ENCODE data around the gene ACVR1. TPM values are rescaled to one million over a fixed set of nuclear protein-coding genes. Genes with fewer than 3 reads are reported as not detected.
A peak's percentile ranks its signal among the peaks of the same experiment; 100 is the strongest.

ACVR1 gene
- total RNA-seq, 2 donors from 2014 or later = 34.5 to 36.8 TPM

- TF ChIP-seq CTCF (IDR thresholded peaks at IDR 0.05) = no peak
- Histone ChIP-seq H3K27ac (peak overlapping the region; percentile 81), H3K36me3 (no peaks in the 10 kb centered on the region), H3K4me1 (peaks cover 0 to 83% of the 10 kb centered on the region in 2 donors), H3K27me3 (no peaks in the 10 kb centered on the region), H3K4me3 (no peak overlapping the region), H3K9me3 (no peaks in the 10 kb centered on the region)
- DNase-seq (ENCODE audit: low spot score) = no peak
Measured at GRCh38 chr2:157842106-157842879, 33.8 kb downstream of the ACVR1 start.

- no peak for DNase-seq (ENCODE audit: low spot score)
- H3K4me1 ChIP-seq = peaks cover 0 to 91% of the 10 kb centered on the region in 2 donors
- H3K4me3 ChIP-seq = no peak overlapping the region
- TF ChIP-seq CTCF (IDR thresholded peaks at IDR 0.05) = no peak
- H3K36me3 ChIP-seq = no peaks in the 10 kb centered on the region
- H3K27ac ChIP-seq = peak overlapping the region; percentile 81
- H3K9me3 ChIP-seq = no peaks in the 10 kb centered on the region
- no peaks in the 10 kb centered on the region for H3K27me3 ChIP-seq
Measured at GRCh38 chr2:157841485-157841884, 34.6 kb downstream of the ACVR1 start.

- Histone ChIP-seq H3K36me3 (no peaks in the 10 kb centered on the region), H3K27me3 (no peaks in the 10 kb centered on the region), H3K9me3 (no peaks in the 10 kb centered on the region), H3K4me1 (peaks cover 0 to 98% of the 10 kb centered on the region in 2 donors), H3K27ac (peak overlapping the region; percentile 81), H3K4me3 (no peak overlapping the region)
- peak in 1 of 2 donors; percentile 32 for TF ChIP-seq CTCF (IDR thresholded peaks at IDR 0.05)
- no peak for DNase-seq (ENCODE audit: low spot score)
Measured at GRCh38 chr2:157840568-157841156, 35.5 kb downstream of the ACVR1 start.

GRCh38 chr2:157839822-157840221, 36.3 kb downstream of the ACVR1 start:
- Histone ChIP-seq H3K4me3 (no peak overlapping the region), H3K9me3 (no peaks in the 10 kb centered on the region), H3K27ac (peak overlapping the region; percentile 81), H3K4me1 (peaks cover 0 to 90% of the 10 kb centered on the region in 2 donors), H3K36me3 (no peaks in the 10 kb centered on the region), H3K27me3 (no peaks in the 10 kb centered on the region)
- no peak for TF ChIP-seq CTCF (IDR thresholded peaks at IDR 0.05)
- DNase-seq (ENCODE audit: low spot score) = no peak

GRCh38 chr2:157839162-157839801, 36.8 kb downstream of the ACVR1 start:
- no peak overlapping the region for H3K4me3 ChIP-seq
- no peaks in the 10 kb centered on the region for H3K27me3 ChIP-seq
- H3K4me1 ChIP-seq = peaks cover 0 to 85% of the 10 kb centered on the region in 2 donors
- no peak for DNase-seq (ENCODE audit: low spot score)
- no peaks in the 10 kb centered on the region for H3K36me3 ChIP-seq
- TF ChIP-seq CTCF (IDR thresholded peaks at IDR 0.05) = no peak
- peak overlapping the region; percentile 81 for H3K27ac ChIP-seq
- no peaks in the 10 kb centered on the region for H3K9me3 ChIP-seq
